Fibroblast of villous mesenchyme (primary cell): ENCODE measurements around the gene LRFN2. TPM values are rescaled to one million over a fixed set of nuclear protein-coding genes. Genes with fewer than 3 reads are reported as not detected.

Experiments used
- DNase-seq: peaks from one replicate; pipeline ENCODE4 v3.0.0-alpha.2; 2010; ENCODE audit warnings: low read depth
- H3K4me3 ChIP-seq: 2 replicates; pipeline ENCODE4 v1.5.1; 2011; ENCODE audit warnings: low read depth, mild to moderate bottlenecking, low read length
- total RNA-seq: library from RNA; depleted of rRNA; stranded (reverse); fragments of >200 nt; gene quantifications from 2 replicates; pipeline ENCODE4 v1.2.3, GENCODE V29; 2012
- TF ChIP-seq, protein P1 (sequence below): IDR thresholded peaks from 2 replicates; pipeline ENCODE4 v1.5.1; 2012; ENCODE audit warnings: low read depth, mild to moderate bottlenecking, low read length; ENCODE audit not compliant: insufficient read depth

The LRFN2 gene
- total RNA-seq, 1 donor, result not detected

DNA sequence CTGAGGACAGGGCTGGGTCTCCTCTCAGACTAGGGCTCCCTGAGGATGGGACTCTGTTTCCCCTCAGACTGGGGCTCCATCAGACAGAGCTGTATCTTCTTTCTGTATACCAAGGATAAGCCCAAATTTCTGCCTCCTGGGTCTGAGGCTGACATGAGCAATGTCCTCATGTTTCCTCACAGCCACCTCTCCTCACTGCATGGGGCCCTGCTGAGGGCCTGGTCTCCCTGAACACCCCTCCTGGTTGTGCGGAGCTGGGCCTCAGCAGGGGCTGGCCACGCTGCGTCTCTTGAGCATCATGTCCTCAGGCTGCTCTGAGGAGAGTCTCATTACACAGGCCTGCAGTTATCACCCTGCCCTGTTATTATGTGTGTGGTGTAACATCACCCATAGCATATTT is 144.6 kb downstream of the LRFN2 start:
- H3K4me3 ChIP-seq, result no peak overlapping the region
- TF ChIP-seq, protein P1, sequence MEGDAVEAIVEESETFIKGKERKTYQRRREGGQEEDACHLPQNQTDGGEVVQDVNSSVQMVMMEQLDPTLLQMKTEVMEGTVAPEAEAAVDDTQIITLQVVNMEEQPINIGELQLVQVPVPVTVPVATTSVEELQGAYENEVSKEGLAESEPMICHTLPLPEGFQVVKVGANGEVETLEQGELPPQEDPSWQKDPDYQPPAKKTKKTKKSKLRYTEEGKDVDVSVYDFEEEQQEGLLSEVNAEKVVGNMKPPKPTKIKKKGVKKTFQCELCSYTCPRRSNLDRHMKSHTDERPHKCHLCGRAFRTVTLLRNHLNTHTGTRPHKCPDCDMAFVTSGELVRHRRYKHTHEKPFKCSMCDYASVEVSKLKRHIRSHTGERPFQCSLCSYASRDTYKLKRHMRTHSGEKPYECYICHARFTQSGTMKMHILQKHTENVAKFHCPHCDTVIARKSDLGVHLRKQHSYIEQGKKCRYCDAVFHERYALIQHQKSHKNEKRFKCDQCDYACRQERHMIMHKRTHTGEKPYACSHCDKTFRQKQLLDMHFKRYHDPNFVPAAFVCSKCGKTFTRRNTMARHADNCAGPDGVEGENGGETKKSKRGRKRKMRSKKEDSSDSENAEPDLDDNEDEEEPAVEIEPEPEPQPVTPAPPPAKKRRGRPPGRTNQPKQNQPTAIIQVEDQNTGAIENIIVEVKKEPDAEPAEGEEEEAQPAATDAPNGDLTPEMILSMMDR, result no peak
- no peak for DNase-seq

GRCh38 chr6:40441150-40441549 is 146.0 kb downstream of the LRFN2 start:
- TF ChIP-seq, protein P1, result no peak
- DNase-seq, result no peak
- no peak overlapping the region for H3K4me3 ChIP-seq

- H3K4me3 ChIP-seq, result no peak overlapping the region
- DNase-seq, result no peak
- TF ChIP-seq, protein P1, result no peak
Observed at GRCh38 chr6:40440053-40440452, 147.1 kb downstream of the LRFN2 start.

GRCh38 chr6:40439026-40439800 is 148.0 kb downstream of the LRFN2 start:
- TF ChIP-seq, protein P1, result no peak
- no peak for DNase-seq
- H3K4me3 ChIP-seq, result no peak overlapping the region

GRCh38 chr6:40438246-40438887 is 148.8 kb downstream of the LRFN2 start:
- H3K4me3 ChIP-seq, result no peak overlapping the region
- no peak for DNase-seq
- TF ChIP-seq, protein P1, result no peak

DNA sequence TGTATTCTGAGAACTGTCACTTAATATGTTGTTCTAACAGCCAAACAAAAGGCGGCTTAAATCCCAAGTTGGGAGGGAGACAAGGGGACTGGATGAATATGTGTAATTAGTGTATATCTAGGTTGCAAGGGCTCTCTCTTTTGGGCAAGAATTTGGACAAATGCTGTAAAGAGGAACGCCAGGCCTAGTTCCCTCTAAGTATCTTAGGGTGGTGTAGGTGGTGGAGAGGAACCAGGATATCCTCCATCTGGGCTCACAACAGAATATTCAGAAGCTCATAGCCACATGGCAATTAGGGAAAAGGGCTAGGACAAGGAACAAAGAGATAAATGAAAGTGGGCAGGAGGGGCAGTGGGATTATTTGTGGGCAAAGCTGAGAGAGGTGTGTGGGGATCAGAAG is 149.5 kb downstream of the LRFN2 start:
- H3K4me3 ChIP-seq, result no peak overlapping the region
- TF ChIP-seq, protein P1, result no peak
- DNase-seq, result no peak
